IMR-90 (cell line): ENCODE results near the gene NCKAP5.

Experiments
- BHLHE40 ChIP-seq: fragments of 150-350 bp; IDR thresholded peaks from 2 replicates; pipeline ENCODE4 v1.6.1; 2016; ENCODE audit warnings: mild to moderate bottlenecking, low read depth, low read length
- CEBPB ChIP-seq: IDR thresholded peaks from 2 replicates; pipeline ENCODE4 v1.6.1; 2012; ENCODE audit warnings: low read depth, low read length, improper control_type of control experiment
- CTCF ChIP-seq: conservative IDR thresholded peaks from 2 replicates; pipeline ENCODE4 v1.5.1; 2012; ENCODE audit warnings: mild to moderate bottlenecking, low read depth, low read length, improper control_type of control experiment
- FOS ChIP-seq: fragments of 150-350 bp; IDR thresholded peaks from 2 replicates; pipeline ENCODE4 v1.6.1; 2016; ENCODE audit warnings: low read depth, low read length
- NFE2L2 ChIP-seq: fragments of 150-350 bp; IDR thresholded peaks from 2 replicates; pipeline ENCODE4 v1.6.1; 2016; ENCODE audit warnings: low read depth, mild to moderate bottlenecking, low read length
- POLR2A ChIP-seq: IDR thresholded peaks from 2 replicates; pipeline ENCODE4 v1.6.1; 2012; ENCODE audit warnings: mild to moderate bottlenecking, low read depth, low read length
- RAD21 ChIP-seq: IDR thresholded peaks from 2 replicates; pipeline ENCODE4 v1.6.1; 2012; ENCODE audit warnings: low read length, improper control_type of control experiment
- RCOR1 ChIP-seq: IDR thresholded peaks from 2 replicates; pipeline ENCODE4 v1.6.1; 2012; ENCODE audit warnings: mild to moderate bottlenecking, low read length, improper control_type of control experiment; ENCODE audit not compliant: insufficient replicate concordance
- RFX5 ChIP-seq: IDR thresholded peaks from 2 replicates; pipeline ENCODE4 v1.8.0; 2012; ENCODE audit warnings: low read depth, mild to moderate bottlenecking, low read length, moderate library complexity
- USF2 ChIP-seq: fragments of 150-350 bp; IDR thresholded peaks from 2 replicates; pipeline ENCODE4 v1.6.1; 2017; ENCODE audit warnings: mild to moderate bottlenecking, antibody characterized with exemption, low read length, low read depth

GRCh38 chr2:133270550-133270949 lies 297.7 kb downstream of the NCKAP5 start:
- TF ChIP-seq CTCF (no peak), POLR2A (no peak), FOS (no peak), NFE2L2 (no peak), CEBPB (no peak), RCOR1 (no peak), BHLHE40 (no peak), USF2 (no peak), RFX5 (no peak), RAD21 (no peak)
